ENCODE results near the gene SIK2.

SIK2 gene

GRCh38 chr11:111663820-111664219, 61.6 kb downstream of the SIK2 start:
- DNase-seq, result no peak

- no peak for DNase-seq
Measured at GRCh38 chr11:111665777-111666176, 63.5 kb downstream of the SIK2 start.

- DNase-seq, result no peak
Measured at GRCh38 chr11:111668980-111669379, 66.7 kb downstream of the SIK2 start.

- DNase-seq, result no peak
Measured at GRCh38 chr11:111671383-111671782, 69.1 kb downstream of the SIK2 start.

- no peak for DNase-seq
Measured at GRCh38 chr11:111672949-111673348, 70.7 kb downstream of the SIK2 start.

GRCh38 chr11:111674941-111675340, 72.7 kb downstream of the SIK2 start:
- no peak for DNase-seq

- DNase-seq, result no peak
Measured at GRCh38 chr11:111675891-111676290, 73.6 kb downstream of the SIK2 start.

- no peak for DNase-seq
Measured at GRCh38 chr11:111676878-111677585, 74.8 kb downstream of the SIK2 start.

- no peak for DNase-seq
Measured at GRCh38 chr11:111680486-111681175, 78.4 kb downstream of the SIK2 start.

GRCh38 chr11:111683806-111684205, 81.6 kb downstream of the SIK2 start:
- DNase-seq, result no peak

GRCh38 chr11:111684251-111684650, 82.0 kb downstream of the SIK2 start:
- DNase-seq, result no peak

- DNase-seq, result no peak
Measured at GRCh38 chr11:111688013-111688412, 85.8 kb downstream of the SIK2 start.

- DNase-seq, result no peak
Measured at GRCh38 chr11:111691176-111691575, 88.9 kb downstream of the SIK2 start.

GRCh38 chr11:111691741-111692140, 89.5 kb downstream of the SIK2 start:
- no peak for DNase-seq

- no peak for DNase-seq
Measured at GRCh38 chr11:111693224-111693937, 91.1 kb downstream of the SIK2 start.

- DNase-seq, result no peak
Measured at GRCh38 chr11:111694851-111695250, 92.6 kb downstream of the SIK2 start.

GRCh38 chr11:111696556-111696955, 94.3 kb downstream of the SIK2 start:
- DNase-seq, result no peak

GRCh38 chr11:111697933-111698371, 95.7 kb downstream of the SIK2 start:
- DNase-seq, result no peak

GRCh38 chr11:111698852-111699559, 96.8 kb downstream of the SIK2 start:
- DNase-seq, result peak; percentile 13

GRCh38 chr11:111699579-111700156, 97.4 kb downstream of the SIK2 start:
- no peak for DNase-seq

- no peak for DNase-seq
Measured at GRCh38 chr11:111700162-111700561, 97.9 kb downstream of the SIK2 start.

GRCh38 chr11:111702623-111703022, 100.4 kb downstream of the SIK2 start:
- no peak for DNase-seq

- no peak for DNase-seq
Measured at GRCh38 chr11:111703576-111703975, 101.3 kb downstream of the SIK2 start.

All from stimulated activated CD4-positive, alpha-beta T cell treated with anti-CD3 and anti-CD28 coated beads, Interleukin-1b, Interleukin-23, amount 100 ng/mL, for 48 hours (primary cell).